GM12892 (cell line): ENCODE results near the gene KCNJ12. TPM values are rescaled to one million over a fixed set of nuclear protein-coding genes. Genes with fewer than 3 reads are reported as not detected.
"Not testable (repeated sequence)": the region's sequence is repeated elsewhere in the genome, so short reads cannot be mapped to it uniquely, and the experiment has no call there.

ENCODE experiments used
- DNase-seq: peaks from one replicate; pipeline ENCODE4 v3.0.0; 2011; ENCODE audit not compliant: insufficient read length
- FAIRE-seq: peaks from 2 replicates; lab custom pipeline; 2011; peaks lifted over from hg19 to GRCh38; lab: Jason Lieb, UNC
- POLR2A ChIP-seq: IDR thresholded peaks from 2 replicates; pipeline ENCODE4 v1.6.1; 2011; ENCODE audit warnings: low read depth, low read length, control low read depth
- POLR2AphosphoS5 ChIP-seq: IDR thresholded peaks from 2 replicates; pipeline ENCODE4 v1.6.1; 2011; ENCODE audit warnings: low read depth, low read length, control low read depth
- TAF1 ChIP-seq: IDR thresholded peaks from 2 replicates; pipeline ENCODE4 v1.6.1; 2011; ENCODE audit warnings: low read depth, mild to moderate bottlenecking, control low read depth, low read length, borderline replicate concordance
- polyA plus RNA-seq: library from polyadenylated mRNA; unstranded; fragments of >200 nt; gene quantifications from one replicate; pipeline ENCODE4 v1.2.1, GENCODE V29; 2012; ENCODE audit warnings: missing spikeins, inconsistent platforms; ENCODE audit not compliant: missing spikeins

KCNJ12 gene
- not detected for polyA plus RNA-seq

- DNase-seq, result no peak
- no peak for FAIRE-seq
- no peak for TF ChIP-seq POLR2AphosphoS5
- no peak for TF ChIP-seq POLR2A
- no peak for TF ChIP-seq TAF1
Measured at GRCh38 chr17:21376081-21376758, at the start of gene KCNJ12. Gene KCNJ12, plus strand, starts transcription at chr17:21376357. Its CDS starts 38,986 bp downstream, at chr17:21415343.

- DNase-seq, FAIRE-seq: not testable (repeated sequence)
Measured at GRCh38 chr17:21327921-21328320, 48.2 kb upstream of the KCNJ12 start.

- not testable (repeated sequence) for FAIRE-seq, DNase-seq
Measured at GRCh38 chr17:21328778-21329177, 47.4 kb upstream of the KCNJ12 start.

- no peak for TF ChIP-seq POLR2A
- no peak for TF ChIP-seq TAF1
- TF ChIP-seq POLR2AphosphoS5, result no peak
- DNase-seq, result no peak
- FAIRE-seq, result no peak
Measured at GRCh38 chr17:21330436-21331160, 45.6 kb upstream of the KCNJ12 start.

GRCh38 chr17:21336541-21337294, 39.4 kb upstream of the KCNJ12 start:
- FAIRE-seq, DNase-seq: not testable (repeated sequence)

- not testable (repeated sequence) for FAIRE-seq, DNase-seq
Measured at GRCh38 chr17:21337981-21338625, 38.1 kb upstream of the KCNJ12 start.

GRCh38 chr17:21339011-21339410, 37.1 kb upstream of the KCNJ12 start:
- FAIRE-seq (no peak), DNase-seq (no peak)
- TF ChIP-seq POLR2A (no peak), POLR2AphosphoS5 (no peak), TAF1 (no peak)

- not testable (repeated sequence) for DNase-seq
Measured at GRCh38 chr17:21339571-21339970, 36.6 kb upstream of the KCNJ12 start.

GRCh38 chr17:21340407-21340806, 35.8 kb upstream of the KCNJ12 start:
- not testable (repeated sequence) for FAIRE-seq, DNase-seq

More at GRCh38 chr17:21339571-21339970, 36.6 kb upstream of the KCNJ12 start:
- FAIRE-seq, result not testable (repeated sequence)

GRCh38 chr17:21341279-21341678, 34.9 kb upstream of the KCNJ12 start:
- not testable (repeated sequence) for FAIRE-seq, DNase-seq

GRCh38 chr17:21341925-21342540, 34.1 kb upstream of the KCNJ12 start:
- FAIRE-seq, DNase-seq: not testable (repeated sequence)

- DNase-seq, FAIRE-seq: not testable (repeated sequence)
Measured at GRCh38 chr17:21343061-21343949, 32.9 kb upstream of the KCNJ12 start.

GRCh38 chr17:21344801-21345200, 31.4 kb upstream of the KCNJ12 start:
- DNase-seq, FAIRE-seq: not testable (repeated sequence)
